GM21528 (cell line): ENCODE results near the gene IPO4.

ENCODE experiments used
- ATAC-seq: cut with Tn5 transposase; IDR thresholded peaks from one replicate; pipeline ENCODE4 v1.9.1; 2021; ENCODE audit warnings: mild to moderate bottlenecking, moderate library complexity; ENCODE audit not compliant: unreplicated experiment, low FRiP score

IPO4 gene

DNA sequence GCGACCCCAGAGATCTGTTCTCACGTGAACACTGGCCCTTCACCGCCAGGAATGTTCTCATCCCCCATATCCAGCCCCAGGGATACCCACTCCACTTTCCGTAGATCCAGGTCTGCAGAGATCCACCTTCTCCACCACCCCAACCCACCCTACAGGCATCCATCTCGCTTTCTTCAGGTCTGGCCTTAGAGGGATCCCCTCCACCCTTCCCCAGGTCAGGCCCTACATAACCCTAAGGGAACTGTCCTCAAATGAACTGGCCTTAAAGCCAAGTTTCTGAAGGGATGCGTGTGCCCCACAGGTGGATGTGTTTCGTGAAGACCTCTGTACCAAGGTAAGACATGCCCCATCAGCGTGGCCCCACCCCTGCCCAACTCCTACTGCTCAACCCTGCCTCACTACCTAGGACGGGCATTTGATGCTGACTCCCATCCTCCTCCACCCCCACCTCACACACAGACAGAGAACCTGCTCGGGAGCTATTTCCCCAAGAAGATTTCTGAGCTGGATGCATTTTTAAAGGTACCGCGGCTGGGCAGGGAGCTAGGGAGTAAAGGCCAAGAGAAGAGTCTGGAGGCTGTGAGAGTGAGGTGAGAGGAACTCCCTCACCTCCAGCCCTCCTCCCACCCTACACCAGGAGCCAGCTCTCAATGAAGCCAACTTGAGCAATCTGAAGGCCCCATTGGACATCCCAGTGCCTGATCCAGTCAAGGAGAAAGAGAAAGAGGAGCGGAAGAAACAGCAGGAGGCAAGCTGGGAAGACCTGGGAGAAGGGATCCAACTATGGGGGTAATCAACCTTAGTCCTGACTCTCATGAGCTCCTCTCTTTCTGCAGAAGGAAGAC, 51.7 kb downstream of the IPO4 start:
- no peak for ATAC-seq

DNA sequence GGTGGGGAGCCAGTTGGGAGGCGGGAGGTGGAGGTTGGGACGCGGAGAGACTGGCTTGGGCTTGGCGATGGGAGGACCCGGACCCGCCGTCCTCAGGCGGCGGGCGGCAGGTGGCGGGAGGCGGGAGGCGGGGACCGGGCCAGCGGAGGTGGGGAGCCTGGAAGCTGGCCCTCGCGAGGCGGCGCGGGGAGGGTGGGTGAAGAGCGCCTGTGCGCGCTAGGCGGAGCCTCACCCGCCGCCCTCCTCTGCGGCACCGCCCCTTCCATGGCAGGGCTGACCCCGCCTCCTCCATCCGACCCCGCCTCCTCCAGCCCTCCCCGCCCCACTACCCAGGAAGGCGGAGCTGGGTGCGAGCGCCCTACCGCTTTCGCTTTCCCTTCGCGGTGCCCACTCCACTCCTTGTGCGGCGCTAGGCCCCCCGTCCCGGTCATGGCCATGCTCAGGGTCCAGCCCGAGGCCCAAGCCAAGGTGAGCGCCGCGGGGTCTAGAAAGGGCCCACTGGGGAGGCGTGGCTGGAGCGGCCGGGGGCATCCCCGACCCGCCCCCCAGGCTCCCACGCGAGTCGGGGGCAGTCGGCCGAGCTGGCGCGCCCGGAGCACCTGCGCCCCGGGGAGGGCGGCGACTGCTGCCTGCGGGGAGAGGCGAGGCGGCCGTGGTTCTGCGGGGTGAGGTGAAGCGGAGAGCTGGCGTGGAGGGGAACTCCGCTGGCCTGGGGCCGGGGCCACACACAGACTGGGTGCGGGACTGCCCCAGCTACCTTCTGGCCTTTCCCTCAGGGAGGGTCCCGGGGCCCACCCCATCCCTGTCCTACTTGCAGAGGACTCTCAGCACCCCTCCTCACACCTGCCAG, 52.6 kb downstream of the IPO4 start, which contains the start of gene PSME1:
Gene PSME1 (plus strand): TSS at position 361 of the 850 bp plus-strand sequence. CDS start 69 bp downstream, at position 430.
- peak; percentile 80 for ATAC-seq

DNA sequence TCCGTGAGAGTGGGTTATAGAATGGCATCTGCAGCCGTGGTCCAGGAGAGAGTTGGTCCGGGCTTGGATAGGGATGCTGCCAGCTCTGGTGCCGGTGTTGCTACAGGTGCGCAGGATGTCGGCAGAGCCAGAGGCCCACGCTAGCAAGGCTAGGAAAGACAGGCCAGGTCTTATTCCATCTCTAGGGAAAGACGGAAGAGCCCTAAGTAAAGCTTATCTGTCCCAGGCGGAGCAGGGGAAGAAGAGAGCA, 53.1 kb downstream of the IPO4 start:
- peak; percentile 2 for ATAC-seq

DNA sequence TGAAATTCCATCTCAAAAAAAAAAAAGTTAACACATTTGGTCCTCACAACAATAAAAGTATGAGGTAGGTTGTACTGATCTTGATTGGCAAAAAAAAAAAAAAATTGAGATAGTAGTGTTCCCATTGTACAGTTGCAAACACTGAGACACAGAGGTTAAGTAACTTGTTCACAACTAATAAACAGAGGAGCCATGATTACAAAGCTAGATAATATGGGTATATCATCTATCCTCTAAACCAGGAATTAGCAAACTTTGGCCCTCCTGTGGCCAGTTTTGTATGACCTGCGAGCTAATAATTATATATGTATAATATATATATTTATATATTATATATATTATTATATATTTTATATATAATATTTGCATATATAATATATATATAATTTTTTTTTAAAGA, 54.9 kb downstream of the IPO4 start:
- no peak for ATAC-seq

DNA sequence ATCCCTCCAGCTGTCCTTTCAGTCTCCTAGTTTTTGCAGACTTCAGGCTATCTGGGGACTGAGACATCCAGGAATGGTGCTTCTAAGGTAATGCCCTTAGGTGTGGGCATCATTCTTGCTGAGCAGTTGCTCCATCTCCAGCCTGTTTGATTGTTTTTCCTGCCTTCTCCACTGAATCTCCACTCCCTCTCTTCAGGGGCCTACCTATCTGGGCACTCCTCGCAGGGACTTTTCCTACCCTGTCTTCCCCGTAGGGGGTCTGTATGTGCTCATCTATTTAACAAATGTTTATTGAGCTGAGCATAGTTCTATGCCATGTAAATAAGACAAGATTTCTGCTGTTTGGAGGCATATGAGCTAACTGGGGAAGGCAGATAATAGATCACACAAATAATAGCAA, 55.6 kb downstream of the IPO4 start:
- no peak for ATAC-seq

DNA sequence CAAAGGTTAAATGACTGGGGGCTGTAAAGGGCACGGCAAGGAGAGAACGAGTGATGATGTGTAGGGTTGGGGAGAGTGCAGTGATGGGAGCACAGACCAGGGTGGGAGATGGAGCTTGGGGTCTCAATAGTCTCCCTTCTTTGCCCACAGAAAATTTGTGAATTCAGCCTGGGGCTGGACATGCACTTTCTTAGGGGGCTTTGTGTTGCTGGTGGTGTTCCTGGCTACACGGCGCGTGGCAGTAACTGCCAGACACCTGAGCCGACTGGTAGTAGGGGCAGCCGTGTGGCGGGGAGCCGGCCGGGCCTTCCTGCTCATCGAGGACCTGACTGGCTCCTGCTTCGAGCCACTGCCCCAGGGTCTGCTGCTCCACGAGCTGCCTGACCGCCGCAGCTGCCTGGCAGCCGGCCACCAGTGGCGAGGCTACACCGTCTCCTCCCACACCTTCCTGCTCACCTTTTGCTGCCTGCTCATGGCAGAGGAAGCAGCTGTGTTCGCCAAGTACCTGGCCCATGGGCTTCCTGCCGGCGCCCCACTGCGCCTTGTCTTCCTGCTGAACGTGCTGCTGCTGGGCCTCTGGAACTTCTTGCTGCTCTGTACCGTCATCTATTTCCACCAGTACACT, 56.4 kb downstream of the IPO4 start:
- ATAC-seq, result no peak

DNA sequence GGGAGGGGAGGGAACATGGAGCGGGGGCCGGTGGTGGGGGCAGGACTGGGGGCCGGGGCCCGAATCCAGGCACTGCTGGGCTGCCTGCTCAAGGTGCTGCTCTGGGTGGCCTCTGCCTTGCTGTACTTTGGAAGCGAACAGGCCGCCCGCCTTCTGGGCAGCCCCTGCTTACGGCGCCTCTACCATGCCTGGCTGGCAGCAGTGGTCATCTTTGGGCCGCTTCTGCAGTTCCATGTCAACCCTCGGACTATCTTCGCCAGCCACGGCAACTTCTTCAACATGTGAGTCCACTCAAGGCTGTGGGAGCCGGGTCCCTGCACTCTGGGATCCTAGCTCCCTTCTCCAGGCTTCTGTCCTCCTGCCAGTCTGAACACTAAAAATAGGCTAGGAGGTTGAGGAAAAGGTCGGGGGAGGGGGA, 57.1 kb downstream of the IPO4 start:
- no peak for ATAC-seq

DNA sequence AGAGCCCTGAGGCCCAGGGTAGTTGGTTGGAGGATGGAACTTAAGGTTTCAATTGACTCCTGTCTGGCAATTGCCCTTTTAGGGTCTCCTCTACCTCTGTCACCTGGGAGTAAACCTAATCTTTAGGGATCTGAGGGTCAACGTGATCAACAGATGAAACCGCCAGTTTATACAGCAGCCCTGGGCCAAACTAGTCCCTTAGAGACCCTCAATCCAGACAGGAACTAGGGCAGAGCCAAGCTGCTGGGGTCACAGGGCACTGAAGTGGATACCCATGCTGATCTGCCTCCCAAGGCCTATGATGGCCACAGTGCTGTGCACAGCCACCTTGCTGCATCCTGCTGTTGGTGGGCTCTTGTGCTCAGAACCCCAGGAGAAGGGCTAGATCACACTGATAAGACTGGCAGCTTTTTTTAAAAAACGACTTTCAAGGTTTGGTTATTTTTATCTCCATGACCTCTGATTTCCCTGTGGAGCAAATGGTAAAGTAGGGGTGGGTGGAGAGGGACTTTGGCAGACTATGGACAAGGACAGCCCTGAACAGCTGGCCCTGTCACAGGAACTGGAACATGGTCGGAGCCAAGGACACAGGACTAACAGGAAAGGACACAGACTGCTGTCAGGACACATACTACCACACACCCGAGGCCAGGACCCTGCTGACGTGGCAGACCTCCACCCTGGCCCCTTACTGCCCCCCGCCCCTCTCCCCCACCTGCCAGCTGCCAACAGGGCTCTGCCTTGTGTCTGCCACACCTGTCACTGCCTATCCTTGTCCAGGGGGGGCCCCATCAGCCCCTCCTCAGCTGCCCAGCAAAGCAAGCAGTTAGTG, 57.7 kb downstream of the IPO4 start:
- no peak for ATAC-seq

DNA sequence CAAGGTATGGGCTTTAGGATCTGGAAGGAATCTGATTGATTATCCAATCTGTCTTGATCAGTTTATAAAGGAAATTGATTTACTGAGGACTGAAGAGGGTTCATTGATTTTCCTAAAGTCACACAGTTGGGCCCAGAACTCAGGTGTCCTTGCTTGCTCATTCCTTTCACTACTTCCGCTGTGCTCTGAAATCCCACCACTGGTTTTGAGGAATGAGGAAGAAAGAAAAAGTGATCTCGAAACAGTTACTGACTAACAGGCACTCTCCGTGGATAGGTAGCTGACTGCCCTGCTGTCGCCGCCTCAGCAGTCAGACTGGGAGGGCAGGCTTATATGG, 58.3 kb downstream of the IPO4 start, which contains the start of gene FITM1:
Gene FITM1 (plus strand): TSS at position 280 of the 337 bp plus-strand sequence. CDS start 905 bp downstream, outside the sequence.
- ATAC-seq, result no peak
